WTC11 (cell line): ENCODE measurements around the gene MAML3. TPM values are rescaled to one million over a fixed set of nuclear protein-coding genes. Genes with fewer than 3 reads are reported as not detected.

ENCODE experiments used
- ATAC-seq: fragments of 200-7000 bp; cut with Tn5 transposase; 2 replicates; pipeline ENCODE4 v1.10.0; 2021; ENCODE audit warnings: mild to moderate bottlenecking, moderate library complexity
- CTCF ChIA-PET: fragments of 300-600 bp; sonication (Branson Sonifier 250); formaldehyde crosslinking; loops from one replicate; lab custom pipeline; 2021; ENCODE audit warnings: antibody characterized with exemption; lab: Charles Lee
- POLR2A ChIA-PET: fragments of 350-600 bp; sonication (Branson Sonifier 250); formaldehyde crosslinking; loops from one replicate; lab custom pipeline; 2021; ENCODE audit warnings: antibody characterized with exemption; lab: Charles Lee
- DNase-seq: peaks from one replicate; pipeline ENCODE4 v3.0.0; 2021; ENCODE audit warnings: low spot score
- H3K27ac Mint-ChIP-seq: 2 replicates; pipeline ENCODE4 v1.8.0; 2021; ENCODE audit warnings: mixed read lengths
- H3K27me3 Mint-ChIP-seq: 2 replicates; pipeline ENCODE4 v1.8.0; 2021; ENCODE audit warnings: low read depth, mild to moderate bottlenecking, moderate library complexity, mixed read lengths
- H3K36me3 Mint-ChIP-seq: 2 replicates; pipeline ENCODE4 v1.8.0; 2021; ENCODE audit warnings: mixed read lengths
- H3K4me1 Mint-ChIP-seq: 2 replicates; pipeline ENCODE4 v1.8.0; 2022; ENCODE audit warnings: mixed read lengths
- H3K4me3 Mint-ChIP-seq: 2 replicates; pipeline ENCODE4 v1.8.0; 2021; ENCODE audit warnings: mild to moderate bottlenecking, moderate library complexity, mixed read lengths
- H3K9me3 Mint-ChIP-seq: 2 replicates; pipeline ENCODE4 v1.8.0; 2021; ENCODE audit warnings: mixed read lengths
- ATF1 ChIP-seq: sonication (generic); formaldehyde crosslinking; IDR thresholded peaks from 2 replicates; pipeline ENCODE4 v1.8.1; 2023; ENCODE audit warnings: mild to moderate bottlenecking, moderate library complexity, missing genetic modification reagents
- ETV6 ChIP-seq: sonication (generic); formaldehyde crosslinking; IDR thresholded peaks from 2 replicates; pipeline ENCODE4 v1.8.1; 2022; ENCODE audit warnings: mild to moderate bottlenecking, missing genetic modification reagents
- FOXP1 ChIP-seq: sonication (generic); formaldehyde crosslinking; IDR thresholded peaks from 2 replicates; pipeline ENCODE4 v1.8.0; 2022; ENCODE audit warnings: missing genetic modification reagents, mild to moderate bottlenecking, moderate library complexity, borderline replicate concordance
- GABPB1 ChIP-seq: sonication (generic); formaldehyde crosslinking; IDR thresholded peaks from 2 replicates; pipeline ENCODE4 v1.8.1; 2023; ENCODE audit warnings: mild to moderate bottlenecking, missing genetic modification reagents
- KAT7 ChIP-seq: sonication (generic); formaldehyde crosslinking; IDR thresholded peaks from 2 replicates; pipeline ENCODE4 v1.8.1; 2023; ENCODE audit warnings: missing genetic modification reagents, mild to moderate bottlenecking, borderline replicate concordance
- NFE2L1 ChIP-seq: sonication (generic); formaldehyde crosslinking; IDR thresholded peaks from 2 replicates; pipeline ENCODE4 v1.8.1; 2023; ENCODE audit warnings: missing genetic modification reagents
- NR1H2 ChIP-seq: sonication (generic); formaldehyde crosslinking; IDR thresholded peaks from 2 replicates; pipeline ENCODE4 v1.9.0; 2021; ENCODE audit warnings: mild to moderate bottlenecking, moderate library complexity, missing genetic modification reagents
- SP1 ChIP-seq: sonication (generic); formaldehyde crosslinking; conservative IDR thresholded peaks from 2 replicates; pipeline ENCODE4 v1.8.1; 2022; ENCODE audit warnings: missing genetic modification reagents
- ZNF396 ChIP-seq: fragments of 250-450 bp; sonication (Bioruptor Pico); IDR thresholded peaks from 2 replicates; pipeline ENCODE4 v1.8.0; 2021; ENCODE audit warnings: mild to moderate bottlenecking, moderate library complexity, borderline replicate concordance
- ZNF416 ChIP-seq: fragments of 250-450 bp; sonication (Bioruptor Pico); IDR thresholded peaks from 2 replicates; pipeline ENCODE4 v1.9.0; 2021; ENCODE audit warnings: mild to moderate bottlenecking, inconsistent platforms
- total RNA-seq: library from RNA; stranded (reverse); gene quantifications from 3 replicates; pipeline ENCODE4 v1.2.3, GENCODE V29; 2021
- TF ChIP-seq, protein P1 (sequence below): fragments of 250-450 bp; sonication (Bioruptor Pico); IDR thresholded peaks from 2 replicates; pipeline ENCODE4 v1.9.0; 2021; ENCODE audit warnings: mild to moderate bottlenecking
- TF ChIP-seq, protein P2 (sequence below): sonication (generic); formaldehyde crosslinking; IDR thresholded peaks from 2 replicates; pipeline ENCODE4 v1.8.1; 2023; ENCODE audit warnings: mild to moderate bottlenecking, missing genetic modification reagents, borderline replicate concordance
- TF ChIP-seq, protein P3 (sequence below): sonication (generic); formaldehyde crosslinking; IDR thresholded peaks from 2 replicates; pipeline ENCODE4 v1.8.0; 2022; ENCODE audit warnings: missing genetic modification reagents
- TF ChIP-seq, protein P4 (sequence below): sonication (generic); formaldehyde crosslinking; IDR thresholded peaks from 2 replicates; pipeline ENCODE4 v1.8.0; 2023; ENCODE audit warnings: missing genetic modification reagents, mild to moderate bottlenecking, borderline replicate concordance
- TF ChIP-seq, protein P5 (sequence below): sonication (generic); formaldehyde crosslinking; IDR thresholded peaks from 2 replicates; pipeline ENCODE4 v1.8.1; 2023; ENCODE audit warnings: mild to moderate bottlenecking, missing genetic modification reagents, moderate library complexity
- TF ChIP-seq, protein P6 (sequence below): sonication (generic); formaldehyde crosslinking; conservative IDR thresholded peaks from 2 replicates; pipeline ENCODE4 v1.8.1; 2023; ENCODE audit warnings: mild to moderate bottlenecking, low read depth, missing genetic modification reagents, moderate library complexity
- TF ChIP-seq, protein P7 (sequence below): sonication (generic); formaldehyde crosslinking; conservative IDR thresholded peaks from 2 replicates; pipeline ENCODE4 v1.8.1; 2022; ENCODE audit warnings: mild to moderate bottlenecking, missing genetic modification reagents

The MAML3 gene
- total RNA-seq, 1 experiment from 2014 or later, result 7.4 TPM

DNA sequence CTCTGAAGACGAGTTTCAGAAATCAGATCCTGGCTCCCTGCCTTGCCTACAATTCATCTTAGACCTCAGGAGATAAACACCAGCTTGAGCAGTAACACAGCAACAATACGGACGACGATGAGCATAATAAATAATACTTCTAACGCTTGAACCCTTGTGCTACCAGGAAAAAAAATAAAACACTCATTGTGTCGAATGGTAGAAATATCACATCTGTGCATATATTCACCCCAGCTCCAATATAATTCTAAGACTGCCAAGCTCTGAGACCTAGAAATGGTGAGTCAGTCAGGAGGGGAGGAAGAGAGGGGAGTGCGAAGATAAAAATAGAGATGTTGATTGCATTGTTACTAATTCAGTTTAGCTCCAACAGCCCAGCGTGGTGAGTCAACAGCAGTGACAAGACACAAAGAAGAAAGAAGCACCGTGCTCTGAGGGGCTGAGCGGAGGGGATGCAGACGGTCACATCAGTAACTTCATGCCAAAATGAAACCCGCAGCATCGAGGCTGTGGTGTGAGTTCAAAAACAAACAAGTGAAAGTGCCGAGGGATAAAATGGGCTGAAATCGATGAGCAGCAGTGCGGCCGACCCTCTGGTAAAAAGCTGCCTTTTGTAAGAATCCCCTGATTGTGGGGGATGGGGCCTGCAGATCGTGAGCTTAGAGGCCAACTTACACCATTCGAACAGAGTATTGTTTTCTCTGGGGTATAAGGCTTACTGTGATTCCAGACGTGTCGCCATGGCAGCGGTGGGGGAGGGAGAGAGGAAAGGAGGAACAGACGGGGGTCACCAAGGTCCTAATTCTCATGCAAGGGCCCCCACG is 338.0 kb downstream of the MAML3 start (continued):
- no peak; the same call in 1 of the 2 replicates for TF ChIP-seq ETV6 (CRISPR knock-in tag)
- TF ChIP-seq, protein P1, sequence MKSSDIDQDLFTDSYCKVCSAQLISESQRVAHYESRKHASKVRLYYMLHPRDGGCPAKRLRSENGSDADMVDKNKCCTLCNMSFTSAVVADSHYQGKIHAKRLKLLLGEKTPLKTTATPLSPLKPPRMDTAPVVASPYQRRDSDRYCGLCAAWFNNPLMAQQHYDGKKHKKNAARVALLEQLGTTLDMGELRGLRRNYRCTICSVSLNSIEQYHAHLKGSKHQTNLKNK (CRISPR knock-in tag), result no peak
- TF ChIP-seq ZNF416 (CRISPR knock-in tag), result no peak
- TF ChIP-seq, protein P2, sequence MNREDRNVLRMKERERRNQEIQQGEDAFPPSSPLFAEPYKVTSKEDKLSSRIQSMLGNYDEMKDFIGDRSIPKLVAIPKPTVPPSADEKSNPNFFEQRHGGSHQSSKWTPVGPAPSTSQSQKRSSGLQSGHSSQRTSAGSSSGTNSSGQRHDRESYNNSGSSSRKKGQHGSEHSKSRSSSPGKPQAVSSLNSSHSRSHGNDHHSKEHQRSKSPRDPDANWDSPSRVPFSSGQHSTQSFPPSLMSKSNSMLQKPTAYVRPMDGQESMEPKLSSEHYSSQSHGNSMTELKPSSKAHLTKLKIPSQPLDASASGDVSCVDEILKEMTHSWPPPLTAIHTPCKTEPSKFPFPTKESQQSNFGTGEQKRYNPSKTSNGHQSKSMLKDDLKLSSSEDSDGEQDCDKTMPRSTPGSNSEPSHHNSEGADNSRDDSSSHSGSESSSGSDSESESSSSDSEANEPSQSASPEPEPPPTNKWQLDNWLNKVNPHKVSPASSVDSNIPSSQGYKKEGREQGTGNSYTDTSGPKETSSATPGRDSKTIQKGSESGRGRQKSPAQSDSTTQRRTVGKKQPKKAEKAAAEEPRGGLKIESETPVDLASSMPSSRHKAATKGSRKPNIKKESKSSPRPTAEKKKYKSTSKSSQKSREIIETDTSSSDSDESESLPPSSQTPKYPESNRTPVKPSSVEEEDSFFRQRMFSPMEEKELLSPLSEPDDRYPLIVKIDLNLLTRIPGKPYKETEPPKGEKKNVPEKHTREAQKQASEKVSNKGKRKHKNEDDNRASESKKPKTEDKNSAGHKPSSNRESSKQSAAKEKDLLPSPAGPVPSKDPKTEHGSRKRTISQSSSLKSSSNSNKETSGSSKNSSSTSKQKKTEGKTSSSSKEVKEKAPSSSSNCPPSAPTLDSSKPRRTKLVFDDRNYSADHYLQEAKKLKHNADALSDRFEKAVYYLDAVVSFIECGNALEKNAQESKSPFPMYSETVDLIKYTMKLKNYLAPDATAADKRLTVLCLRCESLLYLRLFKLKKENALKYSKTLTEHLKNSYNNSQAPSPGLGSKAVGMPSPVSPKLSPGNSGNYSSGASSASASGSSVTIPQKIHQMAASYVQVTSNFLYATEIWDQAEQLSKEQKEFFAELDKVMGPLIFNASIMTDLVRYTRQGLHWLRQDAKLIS (CRISPR knock-in tag), result no peak

DNA sequence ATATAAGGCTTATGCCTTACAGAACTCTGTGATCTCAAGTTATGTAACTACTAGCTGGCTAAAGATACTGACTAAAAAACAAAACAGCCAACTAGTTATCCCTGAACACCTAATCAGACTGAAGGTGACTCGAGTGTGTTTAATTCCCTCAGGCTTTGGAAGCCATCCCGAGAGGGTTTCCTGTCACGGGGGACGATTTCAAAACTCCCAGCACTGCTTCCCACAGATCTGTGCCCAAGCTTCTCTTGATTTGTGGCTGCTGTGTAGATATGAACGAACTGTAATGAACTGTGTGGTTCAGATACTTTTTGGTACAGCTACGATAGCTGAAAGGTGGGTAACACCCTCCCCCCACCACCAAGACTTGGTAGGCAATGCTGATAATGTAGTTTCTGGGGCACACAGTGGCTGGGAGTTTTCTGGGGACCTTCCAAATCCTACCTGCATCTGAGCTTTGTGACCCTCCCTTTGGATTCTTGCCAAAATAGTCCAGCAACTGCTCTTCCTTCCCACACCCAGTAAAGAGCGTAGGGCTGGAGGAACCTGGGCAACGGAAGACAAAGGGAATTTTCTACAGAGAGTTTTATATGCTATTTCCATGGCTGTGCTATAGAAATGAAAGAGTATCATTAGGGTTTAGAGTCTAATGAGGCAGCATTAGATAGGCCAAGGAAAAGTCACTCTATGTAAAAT is 339.5 kb downstream of the MAML3 start:
- Mint-ChIP-seq H3K27me3 (no peaks in the 10 kb centered on the region), H3K27ac (no peak overlapping the region), H3K9me3 (peaks cover 11% of the 10 kb centered on the region), H3K4me1 (peaks cover 47% of the 10 kb centered on the region), H3K36me3 (peaks cover 10% of the 10 kb centered on the region), H3K4me3 (no peak overlapping the region)
- ATAC-seq, result no peak
- ChIA-PET CTCF (no interaction called here), POLR2A (interaction anchor here (1.2 kb wide), 1 partner anchor 12 kb away, joined by 3 read pairs; no protein-coding TSS in a partner anchor)
- no peak for DNase-seq
- TF ChIP-seq, protein P3, sequence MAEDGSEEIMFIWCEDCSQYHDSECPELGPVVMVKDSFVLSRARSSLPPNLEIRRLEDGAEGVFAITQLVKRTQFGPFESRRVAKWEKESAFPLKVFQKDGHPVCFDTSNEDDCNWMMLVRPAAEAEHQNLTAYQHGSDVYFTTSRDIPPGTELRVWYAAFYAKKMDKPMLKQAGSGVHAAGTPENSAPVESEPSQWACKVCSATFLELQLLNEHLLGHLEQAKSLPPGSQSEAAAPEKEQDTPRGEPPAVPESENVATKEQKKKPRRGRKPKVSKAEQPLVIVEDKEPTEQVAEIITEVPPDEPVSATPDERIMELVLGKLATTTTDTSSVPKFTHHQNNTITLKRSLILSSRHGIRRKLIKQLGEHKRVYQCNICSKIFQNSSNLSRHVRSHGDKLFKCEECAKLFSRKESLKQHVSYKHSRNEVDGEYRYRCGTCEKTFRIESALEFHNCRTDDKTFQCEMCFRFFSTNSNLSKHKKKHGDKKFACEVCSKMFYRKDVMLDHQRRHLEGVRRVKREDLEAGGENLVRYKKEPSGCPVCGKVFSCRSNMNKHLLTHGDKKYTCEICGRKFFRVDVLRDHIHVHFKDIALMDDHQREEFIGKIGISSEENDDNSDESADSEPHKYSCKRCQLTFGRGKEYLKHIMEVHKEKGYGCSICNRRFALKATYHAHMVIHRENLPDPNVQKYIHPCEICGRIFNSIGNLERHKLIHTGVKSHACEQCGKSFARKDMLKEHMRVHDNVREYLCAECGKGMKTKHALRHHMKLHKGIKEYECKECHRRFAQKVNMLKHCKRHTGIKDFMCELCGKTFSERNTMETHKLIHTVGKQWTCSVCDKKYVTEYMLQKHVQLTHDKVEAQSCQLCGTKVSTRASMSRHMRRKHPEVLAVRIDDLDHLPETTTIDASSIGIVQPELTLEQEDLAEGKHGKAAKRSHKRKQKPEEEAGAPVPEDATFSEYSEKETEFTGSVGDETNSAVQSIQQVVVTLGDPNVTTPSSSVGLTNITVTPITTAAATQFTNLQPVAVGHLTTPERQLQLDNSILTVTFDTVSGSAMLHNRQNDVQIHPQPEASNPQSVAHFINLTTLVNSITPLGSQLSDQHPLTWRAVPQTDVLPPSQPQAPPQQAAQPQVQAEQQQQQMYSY, result no peak
- no peak for TF ChIP-seq SP1
- TF ChIP-seq, protein P4, sequence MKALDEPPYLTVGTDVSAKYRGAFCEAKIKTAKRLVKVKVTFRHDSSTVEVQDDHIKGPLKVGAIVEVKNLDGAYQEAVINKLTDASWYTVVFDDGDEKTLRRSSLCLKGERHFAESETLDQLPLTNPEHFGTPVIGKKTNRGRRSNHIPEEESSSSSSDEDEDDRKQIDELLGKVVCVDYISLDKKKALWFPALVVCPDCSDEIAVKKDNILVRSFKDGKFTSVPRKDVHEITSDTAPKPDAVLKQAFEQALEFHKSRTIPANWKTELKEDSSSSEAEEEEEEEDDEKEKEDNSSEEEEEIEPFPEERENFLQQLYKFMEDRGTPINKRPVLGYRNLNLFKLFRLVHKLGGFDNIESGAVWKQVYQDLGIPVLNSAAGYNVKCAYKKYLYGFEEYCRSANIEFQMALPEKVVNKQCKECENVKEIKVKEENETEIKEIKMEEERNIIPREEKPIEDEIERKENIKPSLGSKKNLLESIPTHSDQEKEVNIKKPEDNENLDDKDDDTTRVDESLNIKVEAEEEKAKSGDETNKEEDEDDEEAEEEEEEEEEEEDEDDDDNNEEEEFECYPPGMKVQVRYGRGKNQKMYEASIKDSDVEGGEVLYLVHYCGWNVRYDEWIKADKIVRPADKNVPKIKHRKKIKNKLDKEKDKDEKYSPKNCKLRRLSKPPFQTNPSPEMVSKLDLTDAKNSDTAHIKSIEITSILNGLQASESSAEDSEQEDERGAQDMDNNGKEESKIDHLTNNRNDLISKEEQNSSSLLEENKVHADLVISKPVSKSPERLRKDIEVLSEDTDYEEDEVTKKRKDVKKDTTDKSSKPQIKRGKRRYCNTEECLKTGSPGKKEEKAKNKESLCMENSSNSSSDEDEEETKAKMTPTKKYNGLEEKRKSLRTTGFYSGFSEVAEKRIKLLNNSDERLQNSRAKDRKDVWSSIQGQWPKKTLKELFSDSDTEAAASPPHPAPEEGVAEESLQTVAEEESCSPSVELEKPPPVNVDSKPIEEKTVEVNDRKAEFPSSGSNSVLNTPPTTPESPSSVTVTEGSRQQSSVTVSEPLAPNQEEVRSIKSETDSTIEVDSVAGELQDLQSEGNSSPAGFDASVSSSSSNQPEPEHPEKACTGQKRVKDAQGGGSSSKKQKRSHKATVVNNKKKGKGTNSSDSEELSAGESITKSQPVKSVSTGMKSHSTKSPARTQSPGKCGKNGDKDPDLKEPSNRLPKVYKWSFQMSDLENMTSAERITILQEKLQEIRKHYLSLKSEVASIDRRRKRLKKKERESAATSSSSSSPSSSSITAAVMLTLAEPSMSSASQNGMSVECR (CRISPR knock-in tag), result no peak
- TF ChIP-seq, protein P5, sequence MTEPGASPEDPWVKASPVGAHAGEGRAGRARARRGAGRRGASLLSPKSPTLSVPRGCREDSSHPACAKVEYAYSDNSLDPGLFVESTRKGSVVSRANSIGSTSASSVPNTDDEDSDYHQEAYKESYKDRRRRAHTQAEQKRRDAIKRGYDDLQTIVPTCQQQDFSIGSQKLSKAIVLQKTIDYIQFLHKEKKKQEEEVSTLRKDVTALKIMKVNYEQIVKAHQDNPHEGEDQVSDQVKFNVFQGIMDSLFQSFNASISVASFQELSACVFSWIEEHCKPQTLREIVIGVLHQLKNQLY, result no peak
- no peak for TF ChIP-seq GABPB1
- no peak for TF ChIP-seq ATF1 (CRISPR knock-in tag)
- TF ChIP-seq KAT7, result no peak
- no peak for TF ChIP-seq NFE2L1 (CRISPR knock-in tag)
- TF ChIP-seq, protein P6, sequence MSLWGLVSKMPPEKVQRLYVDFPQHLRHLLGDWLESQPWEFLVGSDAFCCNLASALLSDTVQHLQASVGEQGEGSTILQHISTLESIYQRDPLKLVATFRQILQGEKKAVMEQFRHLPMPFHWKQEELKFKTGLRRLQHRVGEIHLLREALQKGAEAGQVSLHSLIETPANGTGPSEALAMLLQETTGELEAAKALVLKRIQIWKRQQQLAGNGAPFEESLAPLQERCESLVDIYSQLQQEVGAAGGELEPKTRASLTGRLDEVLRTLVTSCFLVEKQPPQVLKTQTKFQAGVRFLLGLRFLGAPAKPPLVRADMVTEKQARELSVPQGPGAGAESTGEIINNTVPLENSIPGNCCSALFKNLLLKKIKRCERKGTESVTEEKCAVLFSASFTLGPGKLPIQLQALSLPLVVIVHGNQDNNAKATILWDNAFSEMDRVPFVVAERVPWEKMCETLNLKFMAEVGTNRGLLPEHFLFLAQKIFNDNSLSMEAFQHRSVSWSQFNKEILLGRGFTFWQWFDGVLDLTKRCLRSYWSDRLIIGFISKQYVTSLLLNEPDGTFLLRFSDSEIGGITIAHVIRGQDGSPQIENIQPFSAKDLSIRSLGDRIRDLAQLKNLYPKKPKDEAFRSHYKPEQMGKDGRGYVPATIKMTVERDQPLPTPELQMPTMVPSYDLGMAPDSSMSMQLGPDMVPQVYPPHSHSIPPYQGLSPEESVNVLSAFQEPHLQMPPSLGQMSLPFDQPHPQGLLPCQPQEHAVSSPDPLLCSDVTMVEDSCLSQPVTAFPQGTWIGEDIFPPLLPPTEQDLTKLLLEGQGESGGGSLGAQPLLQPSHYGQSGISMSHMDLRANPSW (CRISPR knock-in tag), result no peak
- no peak for TF ChIP-seq NR1H2 (CRISPR knock-in tag)
- no peak for TF ChIP-seq FOXP1
- TF ChIP-seq, protein P7, sequence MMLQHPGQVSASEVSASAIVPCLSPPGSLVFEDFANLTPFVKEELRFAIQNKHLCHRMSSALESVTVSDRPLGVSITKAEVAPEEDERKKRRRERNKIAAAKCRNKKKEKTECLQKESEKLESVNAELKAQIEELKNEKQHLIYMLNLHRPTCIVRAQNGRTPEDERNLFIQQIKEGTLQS (CRISPR knock-in tag), result no peak
- no peak for TF ChIP-seq ZNF396 (CRISPR knock-in tag)
